KMS-11 (cell line): Measurements from ENCODE around the gene FNIP1.

Experiments used
- H2AFZ ChIP-seq: fragments of 200-600 bp; sonication (generic); 2 replicates; pipeline ENCODE4 v1.6.1; 2016; ENCODE audit warnings: antibody characterized with exemption, mixed run types, low read depth
- H3K27ac ChIP-seq: fragments of 200-600 bp; sonication (generic); 2 replicates; pipeline ENCODE4 v1.6.1; 2016; ENCODE audit warnings: mild to moderate bottlenecking, mixed run types
- H3K27me3 ChIP-seq: fragments of 200-600 bp; sonication (generic); 2 replicates; pipeline ENCODE4 v1.6.1; 2017; ENCODE audit warnings: mild to moderate bottlenecking, low read depth, mixed run types, moderate library complexity; ENCODE audit not compliant: insufficient read depth
- H3K36me3 ChIP-seq: fragments of 200-600 bp; sonication (generic); 2 replicates; pipeline ENCODE4 v1.6.1; 2017; ENCODE audit warnings: mild to moderate bottlenecking, mixed run types; ENCODE audit not compliant: insufficient read depth
- H3K4me1 ChIP-seq: fragments of 200-600 bp; sonication (generic); 2 replicates; pipeline ENCODE4 v1.6.1; 2016; ENCODE audit warnings: mild to moderate bottlenecking, low read depth, mixed run types; ENCODE audit not compliant: poor library complexity, severe bottlenecking
- H3K4me2 ChIP-seq: fragments of 200-600 bp; sonication (generic); 2 replicates; pipeline ENCODE4 v1.7.0; 2016; ENCODE audit warnings: mild to moderate bottlenecking, mixed run types
- H3K4me3 ChIP-seq: fragments of 200-600 bp; sonication (generic); IDR thresholded peaks from 2 replicates; pipeline ENCODE4 v1.6.1; 2017; ENCODE audit warnings: low read depth, low read length, mixed read lengths; ENCODE audit not compliant: insufficient read depth
- H3K79me2 ChIP-seq: fragments of 200-600 bp; sonication (generic); 2 replicates; pipeline ENCODE4 v1.6.1; 2016; ENCODE audit warnings: low read depth, mixed run types; ENCODE audit not compliant: insufficient read depth
- H3K9ac ChIP-seq: fragments of 200-600 bp; sonication (generic); 2 replicates; pipeline ENCODE4 v1.6.1; 2016; ENCODE audit warnings: mild to moderate bottlenecking, mixed run types
- H4K20me1 ChIP-seq: fragments of 200-600 bp; sonication (generic); 2 replicates; pipeline ENCODE4 v1.6.1; 2016; ENCODE audit warnings: mild to moderate bottlenecking, mixed run types; ENCODE audit not compliant: insufficient read depth
- TF ChIP-seq, protein P1 (sequence below): fragments of 200-600 bp; sonication (generic); conservative IDR thresholded peaks from 2 replicates; pipeline ENCODE4 v1.6.1; 2017; ENCODE audit warnings: low read depth, mild to moderate bottlenecking, antibody characterized with exemption, low read length, moderate library complexity, mixed read lengths

The FNIP1 gene

DNA sequence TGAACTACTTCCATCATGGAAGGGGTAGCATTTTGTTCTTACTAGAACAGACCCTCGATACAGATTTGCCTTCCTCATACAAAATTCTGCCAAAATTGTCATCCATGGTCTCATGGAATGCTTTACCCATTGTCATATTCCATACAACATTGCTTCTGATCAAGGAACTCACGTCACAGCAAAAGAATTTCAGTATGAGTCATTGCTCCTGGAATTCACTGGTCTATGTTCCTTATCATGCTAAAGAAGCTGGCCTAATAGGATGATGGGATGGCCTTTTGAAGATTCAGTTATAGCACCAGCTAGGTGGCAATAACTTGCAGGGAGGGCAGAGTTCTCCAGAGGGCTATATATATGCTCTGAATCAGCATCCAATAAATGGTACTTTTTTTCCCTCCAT, 18.2 kb upstream of the FNIP1 start:
- no peak overlapping the region for H2AFZ ChIP-seq
- H3K27ac ChIP-seq: no peak overlapping the region
- H3K4me2 ChIP-seq: no peak overlapping the region
- H3K79me2 ChIP-seq: no peaks in the 10 kb centered on the region
- no peaks in the 10 kb centered on the region for H3K27me3 ChIP-seq
- TF ChIP-seq, protein P1, sequence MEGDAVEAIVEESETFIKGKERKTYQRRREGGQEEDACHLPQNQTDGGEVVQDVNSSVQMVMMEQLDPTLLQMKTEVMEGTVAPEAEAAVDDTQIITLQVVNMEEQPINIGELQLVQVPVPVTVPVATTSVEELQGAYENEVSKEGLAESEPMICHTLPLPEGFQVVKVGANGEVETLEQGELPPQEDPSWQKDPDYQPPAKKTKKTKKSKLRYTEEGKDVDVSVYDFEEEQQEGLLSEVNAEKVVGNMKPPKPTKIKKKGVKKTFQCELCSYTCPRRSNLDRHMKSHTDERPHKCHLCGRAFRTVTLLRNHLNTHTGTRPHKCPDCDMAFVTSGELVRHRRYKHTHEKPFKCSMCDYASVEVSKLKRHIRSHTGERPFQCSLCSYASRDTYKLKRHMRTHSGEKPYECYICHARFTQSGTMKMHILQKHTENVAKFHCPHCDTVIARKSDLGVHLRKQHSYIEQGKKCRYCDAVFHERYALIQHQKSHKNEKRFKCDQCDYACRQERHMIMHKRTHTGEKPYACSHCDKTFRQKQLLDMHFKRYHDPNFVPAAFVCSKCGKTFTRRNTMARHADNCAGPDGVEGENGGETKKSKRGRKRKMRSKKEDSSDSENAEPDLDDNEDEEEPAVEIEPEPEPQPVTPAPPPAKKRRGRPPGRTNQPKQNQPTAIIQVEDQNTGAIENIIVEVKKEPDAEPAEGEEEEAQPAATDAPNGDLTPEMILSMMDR: no peak
- H3K9ac ChIP-seq: no peak overlapping the region
- peaks cover 10% of the 10 kb centered on the region for H3K4me1 ChIP-seq
- H4K20me1 ChIP-seq: no peaks in the 10 kb centered on the region
- H3K4me3 ChIP-seq: no peak overlapping the region
- no peaks in the 10 kb centered on the region for H3K36me3 ChIP-seq

DNA sequence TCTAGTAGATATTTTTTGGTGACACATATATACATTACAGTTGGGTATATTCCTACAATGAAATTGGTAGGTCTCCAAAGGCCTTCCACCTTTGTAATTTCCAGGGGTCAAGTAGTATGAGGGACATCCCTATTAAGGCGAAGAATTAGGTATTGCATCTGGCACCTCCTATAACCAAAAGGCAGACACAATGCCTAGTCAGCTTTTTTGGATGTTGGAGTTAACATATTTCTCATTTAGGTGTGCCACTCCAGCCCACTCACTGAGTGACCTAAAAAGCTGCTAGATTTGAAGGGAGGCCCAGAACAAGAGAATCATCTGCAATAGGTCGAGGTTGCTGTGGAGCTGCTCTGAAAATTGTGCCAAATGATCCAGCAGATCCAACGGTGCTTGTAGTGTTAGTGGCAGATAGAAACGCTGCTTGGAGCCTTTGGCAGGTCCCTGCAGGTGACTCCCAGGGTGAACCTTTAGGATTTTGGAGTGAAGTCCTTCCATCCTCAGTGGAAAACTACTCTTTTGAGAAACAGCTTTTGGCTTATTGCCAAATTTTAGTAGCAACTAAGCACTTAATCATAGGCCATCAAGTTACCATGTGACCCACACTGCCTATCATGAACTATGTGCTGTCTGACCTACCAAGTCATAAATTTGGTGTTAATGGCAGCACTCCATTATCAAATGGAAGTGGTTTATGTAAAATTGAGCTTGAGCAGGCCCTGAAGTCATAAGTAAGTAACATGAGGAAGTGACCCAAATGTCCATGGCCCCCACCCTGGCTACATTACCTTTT, 15.7 kb upstream of the FNIP1 start:
- no peak overlapping the region for H3K4me2 ChIP-seq
- H3K36me3 ChIP-seq: no peaks in the 10 kb centered on the region
- H2AFZ ChIP-seq: no peak overlapping the region
- TF ChIP-seq, protein P1: no peak
- no peak overlapping the region for H3K4me3 ChIP-seq
- H3K4me1 ChIP-seq: peaks cover 10% of the 10 kb centered on the region
- H3K9ac ChIP-seq: no peak overlapping the region
- no peak overlapping the region for H3K27ac ChIP-seq
- no peaks in the 10 kb centered on the region for H3K27me3 ChIP-seq
- H4K20me1 ChIP-seq: no peaks in the 10 kb centered on the region
- H3K79me2 ChIP-seq: no peaks in the 10 kb centered on the region

DNA sequence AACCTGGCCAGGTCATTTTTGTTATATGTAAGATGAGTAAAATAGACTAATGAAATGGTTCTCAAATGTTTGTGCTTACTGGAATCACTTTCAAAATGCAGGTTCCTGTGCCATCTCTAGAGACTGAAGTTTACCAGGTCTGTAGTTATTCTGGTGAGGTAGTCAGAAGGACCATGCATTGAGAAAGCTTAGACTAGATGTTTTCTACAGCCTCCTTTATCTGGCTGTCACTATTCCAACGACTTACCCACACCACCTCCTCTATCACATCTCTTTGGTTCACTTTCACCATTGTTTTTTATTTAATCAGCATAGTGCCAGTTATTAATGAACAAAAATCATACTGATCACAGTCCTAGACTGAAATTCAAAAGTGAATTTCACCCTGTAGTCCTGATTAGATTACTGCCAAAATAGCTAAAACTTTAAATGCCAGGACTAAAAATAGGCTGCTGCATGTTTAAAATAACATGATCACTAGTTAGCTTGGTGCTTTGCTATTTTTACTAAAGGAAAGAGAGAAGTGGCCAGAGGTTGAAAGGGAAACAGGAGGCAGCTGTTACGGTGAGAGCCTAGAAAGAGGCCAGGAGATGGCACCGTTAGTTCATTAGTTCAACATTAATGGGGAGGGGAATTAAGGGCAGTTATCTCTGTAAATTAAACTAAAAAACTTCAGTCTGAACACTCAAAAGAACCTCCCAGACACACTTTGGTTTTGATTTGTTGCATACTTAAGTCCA, 13.9 kb upstream of the FNIP1 start:
- H3K4me1 ChIP-seq: peaks cover 26% of the 10 kb centered on the region
- no peaks in the 10 kb centered on the region for H3K27me3 ChIP-seq
- no peaks in the 10 kb centered on the region for H3K79me2 ChIP-seq
- H3K27ac ChIP-seq: no peak overlapping the region
- H3K4me2 ChIP-seq: no peak overlapping the region
- no peaks in the 10 kb centered on the region for H3K36me3 ChIP-seq
- TF ChIP-seq, protein P1: 0 out of 2 replicates have a peak, but pooled peaks have one; percentile 15
- H2AFZ ChIP-seq: no peak overlapping the region
- no peak overlapping the region for H3K9ac ChIP-seq
- no peak overlapping the region for H3K4me3 ChIP-seq
- no peaks in the 10 kb centered on the region for H4K20me1 ChIP-seq

DNA sequence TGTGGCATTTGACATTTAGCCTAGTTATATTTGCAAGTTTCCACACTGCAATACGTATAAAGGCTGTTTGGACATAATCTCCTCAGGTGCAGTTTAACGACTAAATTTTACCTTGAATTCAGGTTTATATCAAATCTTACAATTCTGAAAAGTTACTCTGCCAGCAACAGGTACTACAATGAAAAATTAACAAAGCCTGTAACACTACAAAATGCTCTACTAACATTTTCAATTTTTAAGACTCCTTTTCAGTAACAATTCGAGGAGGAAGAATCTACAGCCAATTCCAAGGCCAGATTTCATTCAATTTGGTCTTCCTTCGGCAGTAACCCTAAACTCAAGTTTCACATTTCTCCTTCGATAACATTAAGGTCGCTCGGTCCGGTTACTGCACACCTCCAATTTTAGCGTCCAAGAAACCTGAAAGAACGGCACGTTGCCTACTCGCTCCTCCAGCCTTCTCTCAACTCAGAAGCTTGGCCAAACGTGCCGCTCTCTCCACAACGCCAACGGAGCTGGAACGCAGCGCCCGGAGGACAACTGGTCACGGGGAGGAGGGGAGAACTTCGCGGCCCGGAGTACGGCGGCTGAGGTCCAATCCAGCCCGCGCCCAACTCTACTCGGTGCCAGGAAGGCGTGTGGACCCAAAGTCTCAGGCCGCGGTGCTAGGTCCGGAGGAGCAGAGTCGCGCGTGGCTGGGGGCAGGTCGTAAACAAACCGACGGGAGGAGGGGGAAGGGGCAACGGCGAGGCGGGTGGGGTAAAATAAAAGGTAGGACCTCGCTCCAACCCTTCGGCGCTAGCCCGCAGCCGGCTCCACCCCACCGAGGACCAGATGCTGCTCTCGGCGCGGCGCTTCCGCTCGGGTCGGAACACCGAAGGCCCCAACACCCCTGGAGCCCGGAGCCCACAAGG, 681 bp downstream of the FNIP1 start:
- Histone ChIP-seq H3K4me1 (peaks cover 21% of the 10 kb centered on the region), H3K27ac (peak overlapping the region; percentile 78), H3K4me3 (no peak overlapping the region), H3K9ac (peak overlapping the region; percentile 92), H3K4me2 (peak overlapping the region; percentile 77), H3K79me2 (peaks cover 50% of the 10 kb centered on the region), H2AFZ (peak overlapping the region; percentile 85; the same call in 1 of the 2 replicates), H3K27me3 (no peaks in the 10 kb centered on the region), H3K36me3 (no peaks in the 10 kb centered on the region), H4K20me1 (peaks cover 4% of the 10 kb centered on the region; the same call in 1 of the 2 replicates)
- TF ChIP-seq, protein P1: no peak
